ENCODE data around the gene USP8.

USP8 gene

DNA sequence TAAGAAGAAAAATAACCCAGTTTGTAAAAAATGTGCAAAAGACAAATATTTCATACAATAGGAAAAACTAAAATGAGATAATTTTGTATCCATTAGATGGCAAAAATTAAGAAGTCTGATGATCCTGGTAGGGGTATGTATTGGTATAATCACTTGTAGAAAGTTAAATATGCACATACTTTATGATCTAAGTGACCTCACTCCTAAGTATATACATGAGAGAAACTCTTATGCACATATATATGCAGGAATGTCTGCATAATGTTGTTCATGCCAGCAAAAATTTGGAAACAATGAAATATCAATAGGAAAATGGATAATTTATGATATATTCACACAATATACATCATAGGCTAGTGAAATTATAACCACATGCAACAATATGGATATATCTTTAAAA, 88.8 kb downstream of the USP8 start:
- H3K4me3 ChIP-seq (ENCODE audit: low read length), result no peak overlapping the region
- H3K9me3 ChIP-seq (ENCODE audit: insufficient read depth, low read length), result no peaks in the 10 kb centered on the region
- H3K27ac ChIP-seq (ENCODE audit: low read length), result no peak overlapping the region
- H3K9ac ChIP-seq (ENCODE audit: low read length), result no peak overlapping the region
- no peaks in the 10 kb centered on the region for H3K36me3 ChIP-seq (replicated peaks; ENCODE audit: low read depth, low read length)
- no peaks in the 10 kb centered on the region for H3K79me2 ChIP-seq (ENCODE audit: low read length)
- H3K4me2 ChIP-seq (ENCODE audit: low read length), result no peak overlapping the region
- no peaks in the 10 kb centered on the region for H4K20me1 ChIP-seq (ENCODE audit: insufficient read depth, low read length)
- no peaks in the 10 kb centered on the region for H3K27me3 ChIP-seq (ENCODE audit: low read depth, low read length)
- H2AFZ ChIP-seq (ENCODE audit: low read depth, low read length), result no peak overlapping the region
- TF ChIP-seq, protein P1, sequence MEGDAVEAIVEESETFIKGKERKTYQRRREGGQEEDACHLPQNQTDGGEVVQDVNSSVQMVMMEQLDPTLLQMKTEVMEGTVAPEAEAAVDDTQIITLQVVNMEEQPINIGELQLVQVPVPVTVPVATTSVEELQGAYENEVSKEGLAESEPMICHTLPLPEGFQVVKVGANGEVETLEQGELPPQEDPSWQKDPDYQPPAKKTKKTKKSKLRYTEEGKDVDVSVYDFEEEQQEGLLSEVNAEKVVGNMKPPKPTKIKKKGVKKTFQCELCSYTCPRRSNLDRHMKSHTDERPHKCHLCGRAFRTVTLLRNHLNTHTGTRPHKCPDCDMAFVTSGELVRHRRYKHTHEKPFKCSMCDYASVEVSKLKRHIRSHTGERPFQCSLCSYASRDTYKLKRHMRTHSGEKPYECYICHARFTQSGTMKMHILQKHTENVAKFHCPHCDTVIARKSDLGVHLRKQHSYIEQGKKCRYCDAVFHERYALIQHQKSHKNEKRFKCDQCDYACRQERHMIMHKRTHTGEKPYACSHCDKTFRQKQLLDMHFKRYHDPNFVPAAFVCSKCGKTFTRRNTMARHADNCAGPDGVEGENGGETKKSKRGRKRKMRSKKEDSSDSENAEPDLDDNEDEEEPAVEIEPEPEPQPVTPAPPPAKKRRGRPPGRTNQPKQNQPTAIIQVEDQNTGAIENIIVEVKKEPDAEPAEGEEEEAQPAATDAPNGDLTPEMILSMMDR (IDR thresholded peaks at IDR 0.05; ENCODE audit: low read depth, low read length), result no peak
- no peak for TF ChIP-seq EZH2phosphoT487 (IDR thresholded peaks at IDR 0.05; ENCODE audit: low read depth)
- H3K4me1 ChIP-seq (ENCODE audit: low read length), result no peaks in the 10 kb centered on the region

DNA sequence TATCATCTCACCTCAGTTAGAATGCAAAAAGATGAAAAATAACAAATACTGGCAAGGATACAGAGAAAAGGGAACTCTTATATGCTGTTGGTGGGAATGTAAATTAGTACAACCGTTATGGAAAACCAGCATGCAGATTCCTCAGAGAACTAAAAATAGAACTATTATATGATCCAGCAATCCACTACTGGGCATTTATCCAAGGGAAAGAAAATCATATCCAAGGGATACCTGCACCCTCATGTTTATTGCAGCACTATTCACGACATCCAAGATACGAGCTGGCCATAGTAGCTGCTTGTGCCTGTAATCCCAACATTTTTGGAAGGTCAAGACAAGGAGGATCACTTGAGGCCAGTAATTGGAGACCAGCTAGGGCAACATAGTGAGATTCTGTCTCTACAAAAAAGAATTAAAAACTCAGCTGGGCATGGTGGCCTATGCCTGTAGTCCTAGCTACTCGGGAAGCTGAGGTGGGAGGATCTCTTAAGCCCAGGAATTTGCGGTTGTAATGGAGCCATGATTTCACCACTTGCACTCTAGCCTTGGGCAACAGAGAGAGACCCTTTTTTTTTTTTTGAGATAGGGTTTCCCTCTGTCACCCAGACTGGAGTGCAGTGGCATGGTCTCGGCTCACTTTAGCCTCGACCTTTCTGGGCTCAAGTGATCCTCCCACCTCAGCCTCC, 95.7 kb downstream of the USP8 start:
- H3K9me3 ChIP-seq (ENCODE audit: insufficient read depth, low read length), result no peaks in the 10 kb centered on the region
- H3K4me2 ChIP-seq (ENCODE audit: low read length), result no peak overlapping the region
- no peak overlapping the region for H3K4me3 ChIP-seq (ENCODE audit: low read length)
- H3K27me3 ChIP-seq (ENCODE audit: low read depth, low read length), result peaks cover 4% of the 10 kb centered on the region; the same call in 1 of the 2 replicates
- H3K27ac ChIP-seq (ENCODE audit: low read length), result no peak overlapping the region
- no peak overlapping the region for H2AFZ ChIP-seq (ENCODE audit: low read depth, low read length)
- H4K20me1 ChIP-seq (ENCODE audit: insufficient read depth, low read length), result no peaks in the 10 kb centered on the region
- TF ChIP-seq, protein P1 (IDR thresholded peaks at IDR 0.05; ENCODE audit: low read depth, low read length), result no peak
- TF ChIP-seq EZH2phosphoT487 (IDR thresholded peaks at IDR 0.05; ENCODE audit: low read depth), result no peak
- no peak overlapping the region for H3K9ac ChIP-seq (ENCODE audit: low read length)
- no peaks in the 10 kb centered on the region for H3K36me3 ChIP-seq (replicated peaks; ENCODE audit: low read depth, low read length)
- no peaks in the 10 kb centered on the region for H3K79me2 ChIP-seq (ENCODE audit: low read length)
- H3K4me1 ChIP-seq (ENCODE audit: low read length), result no peaks in the 10 kb centered on the region

DNA sequence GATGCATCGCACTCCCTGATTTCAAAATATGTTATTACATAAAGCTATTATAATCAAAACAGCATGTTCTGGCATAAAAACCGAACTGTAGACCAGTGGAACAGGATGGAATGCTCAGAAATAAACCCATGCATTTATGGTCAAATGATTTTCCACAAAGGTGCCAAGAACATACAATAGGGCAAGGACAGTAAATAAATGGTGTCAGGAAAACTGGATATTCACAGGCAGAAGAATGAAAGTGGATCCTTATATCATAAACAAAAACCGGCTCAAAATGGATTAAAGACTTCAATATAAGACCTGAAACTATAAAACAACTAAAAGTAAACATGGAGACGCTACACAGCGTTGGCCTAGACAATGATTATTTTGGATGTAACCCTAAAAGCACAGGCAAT, 99.6 kb downstream of the USP8 start:
- H3K9me3 ChIP-seq (ENCODE audit: insufficient read depth, low read length), result no peaks in the 10 kb centered on the region
- no peak overlapping the region for H3K4me2 ChIP-seq (ENCODE audit: low read length)
- H3K79me2 ChIP-seq (ENCODE audit: low read length), result no peaks in the 10 kb centered on the region
- no peak overlapping the region for H3K9ac ChIP-seq (ENCODE audit: low read length)
- no peaks in the 10 kb centered on the region for H4K20me1 ChIP-seq (ENCODE audit: insufficient read depth, low read length)
- H3K4me3 ChIP-seq (ENCODE audit: low read length), result no peak overlapping the region
- H3K36me3 ChIP-seq (replicated peaks; ENCODE audit: low read depth, low read length), result no peaks in the 10 kb centered on the region
- peaks cover 4% of the 10 kb centered on the region; the same call in 1 of the 2 replicates for H3K27me3 ChIP-seq (ENCODE audit: low read depth, low read length)
- H2AFZ ChIP-seq (ENCODE audit: low read depth, low read length), result no peak overlapping the region
- H3K27ac ChIP-seq (ENCODE audit: low read length), result no peak overlapping the region
- TF ChIP-seq EZH2phosphoT487 (IDR thresholded peaks at IDR 0.05; ENCODE audit: low read depth), result no peak
- TF ChIP-seq, protein P1 (IDR thresholded peaks at IDR 0.05; ENCODE audit: low read depth, low read length), result no peak
- H3K4me1 ChIP-seq (ENCODE audit: low read length), result no peaks in the 10 kb centered on the region

DNA sequence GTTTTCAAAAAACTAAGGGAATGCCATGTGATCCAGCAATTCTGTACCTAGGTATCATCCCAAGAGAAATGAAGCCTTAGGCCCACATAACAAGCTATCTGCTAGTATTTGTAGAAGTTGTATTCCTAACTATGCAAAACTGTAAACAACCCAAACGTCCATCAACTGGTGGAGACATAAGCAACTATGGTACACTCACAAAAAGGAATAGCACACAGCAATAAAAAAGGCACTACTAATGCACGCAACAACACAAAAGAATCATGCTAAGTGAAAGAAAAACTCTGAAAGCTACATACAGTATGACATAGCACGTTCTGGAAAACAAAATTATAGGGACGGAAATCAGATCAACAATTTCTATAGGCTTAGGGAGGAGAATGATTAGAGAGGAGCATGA, 107.0 kb downstream of the USP8 start:
- Histone ChIP-seq H3K79me2 (ENCODE audit: low read length) (no peaks in the 10 kb centered on the region), H3K4me1 (ENCODE audit: low read length) (no peaks in the 10 kb centered on the region), H3K4me3 (ENCODE audit: low read length) (no peak overlapping the region), H3K27ac (ENCODE audit: low read length) (no peak overlapping the region), H3K36me3 (replicated peaks; ENCODE audit: low read depth, low read length) (no peaks in the 10 kb centered on the region), H3K27me3 (ENCODE audit: low read depth, low read length) (no peaks in the 10 kb centered on the region), H2AFZ (ENCODE audit: low read depth, low read length) (no peak overlapping the region), H3K4me2 (ENCODE audit: low read length) (no peak overlapping the region), H3K9ac (ENCODE audit: low read length) (no peak overlapping the region), H4K20me1 (ENCODE audit: insufficient read depth, low read length) (no peaks in the 10 kb centered on the region), H3K9me3 (ENCODE audit: insufficient read depth, low read length) (no peaks in the 10 kb centered on the region)
- TF ChIP-seq EZH2phosphoT487 (IDR thresholded peaks at IDR 0.05; ENCODE audit: low read depth), result no peak
- TF ChIP-seq, protein P1 (IDR thresholded peaks at IDR 0.05; ENCODE audit: low read depth, low read length), result no peak
